Measurements from ENCODE around the gene OR52K1. TPM values are rescaled to one million over a fixed set of nuclear protein-coding genes. Genes with fewer than 3 reads are reported as not detected.

OR52K1 gene
- polyA plus RNA-seq, 3 donors: 1.6 TPM; not detected in 2

DNA sequence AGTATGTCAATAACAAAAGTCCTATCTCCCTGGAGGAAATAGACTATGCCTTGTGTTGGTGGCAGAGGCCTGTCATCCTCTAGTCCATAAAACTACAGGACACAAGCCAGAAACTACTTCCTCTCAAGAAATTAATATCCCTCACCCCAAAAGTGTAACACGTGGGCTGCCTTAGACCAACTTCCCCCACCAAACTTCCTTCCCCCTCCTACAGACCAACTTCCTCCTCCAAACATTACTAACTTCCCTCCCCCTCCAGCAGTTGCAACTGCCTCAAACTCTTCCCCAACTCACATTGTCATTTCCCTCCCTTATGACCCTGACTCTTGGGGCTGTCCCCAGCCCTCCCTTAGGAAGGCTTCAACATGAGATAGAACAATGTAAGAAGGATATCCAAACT, 27.0 kb upstream of the OR52K1 start:
- H3K9ac ChIP-seq (ENCODE audit: insufficient read depth, low read length, poor library complexity, severe bottlenecking): no peak overlapping the region
- H3K9me3 Mint-ChIP-seq: peaks cover 5 to 30% (median 12%) of the 10 kb centered on the region in 7 donors
- H3K36me3 Mint-ChIP-seq: peaks cover 12 to 25% of the 10 kb centered on the region in 2 donors
- peaks cover 86 to 100% of the 10 kb centered on the region in 2 donors for H3K4me1 ChIP-seq (ENCODE audit: control insufficient read depth in 1 of 2, insufficient read depth in 2 of 2, low read length in 2 of 2)
- peak overlapping the region; percentile 87 to 95 (median 94) for H3K27ac Mint-ChIP-seq
- TF ChIP-seq, protein P1, sequence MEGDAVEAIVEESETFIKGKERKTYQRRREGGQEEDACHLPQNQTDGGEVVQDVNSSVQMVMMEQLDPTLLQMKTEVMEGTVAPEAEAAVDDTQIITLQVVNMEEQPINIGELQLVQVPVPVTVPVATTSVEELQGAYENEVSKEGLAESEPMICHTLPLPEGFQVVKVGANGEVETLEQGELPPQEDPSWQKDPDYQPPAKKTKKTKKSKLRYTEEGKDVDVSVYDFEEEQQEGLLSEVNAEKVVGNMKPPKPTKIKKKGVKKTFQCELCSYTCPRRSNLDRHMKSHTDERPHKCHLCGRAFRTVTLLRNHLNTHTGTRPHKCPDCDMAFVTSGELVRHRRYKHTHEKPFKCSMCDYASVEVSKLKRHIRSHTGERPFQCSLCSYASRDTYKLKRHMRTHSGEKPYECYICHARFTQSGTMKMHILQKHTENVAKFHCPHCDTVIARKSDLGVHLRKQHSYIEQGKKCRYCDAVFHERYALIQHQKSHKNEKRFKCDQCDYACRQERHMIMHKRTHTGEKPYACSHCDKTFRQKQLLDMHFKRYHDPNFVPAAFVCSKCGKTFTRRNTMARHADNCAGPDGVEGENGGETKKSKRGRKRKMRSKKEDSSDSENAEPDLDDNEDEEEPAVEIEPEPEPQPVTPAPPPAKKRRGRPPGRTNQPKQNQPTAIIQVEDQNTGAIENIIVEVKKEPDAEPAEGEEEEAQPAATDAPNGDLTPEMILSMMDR (IDR thresholded peaks at IDR 0.05): no peak
- peaks cover 97% of the 10 kb centered on the region for H3K4me1 Mint-ChIP-seq
- peaks cover 0 to 5% of the 10 kb centered on the region in 2 donors for H3K36me3 ChIP-seq (replicated peaks in 1 of 2; ENCODE audit: control insufficient read depth in 1 of 2, insufficient read depth in 2 of 2, low read length in 2 of 2)
- no peak overlapping the region for H2AFZ ChIP-seq (ENCODE audit: insufficient read depth, low read depth, low read length, poor library complexity, severe bottlenecking)
- peak overlapping the region in 1 of 3 experiments; percentile 54 for H3K4me3 ChIP-seq (replicated peaks in 1 of 3; ENCODE audit: low read depth in 2 of 3, low read length in 3 of 3)
- H3K9me3 ChIP-seq (replicated peaks in 1 of 2; ENCODE audit: control insufficient read depth in 1 of 2, insufficient read depth in 1 of 2, low read length in 2 of 2): peaks cover 0 to 12% of the 10 kb centered on the region in 2 donors
- DNase-seq: peak; percentile 92 to 98 (median 94)
- H3K27me3 Mint-ChIP-seq (ENCODE audit: low read depth in 3 of 3): peaks cover 0 to 5% (median 0%) of the 10 kb centered on the region in 3 donors
- H4K20me1 ChIP-seq (ENCODE audit: insufficient read depth, low read length): no peaks in the 10 kb centered on the region
- H3K4me2 ChIP-seq (replicated peaks; ENCODE audit: extremely low read depth, low read length, poor library complexity, severe bottlenecking): peak overlapping the region; percentile 46
- peak overlapping the region; percentile 83 to 86 for H3K27ac ChIP-seq (ENCODE audit: low read depth in 1 of 2, low read length in 2 of 2)
- no peaks in the 10 kb centered on the region for H3K27me3 ChIP-seq (ENCODE audit: control insufficient read depth in 2 of 2, insufficient read depth in 2 of 2, low read length in 2 of 2)
- no peaks in the 10 kb centered on the region for H3K79me2 ChIP-seq (ENCODE audit: insufficient read depth, low read length)
- H3K4me3 Mint-ChIP-seq: no peak overlapping the region
- WGBS (ENCODE audit: insufficient coverage): 0% methylated on average over 1 of the region's 1 CpG
- intact Hi-C loops (cut with micrococcal nuclease): loop anchor here (10.0 kb wide), 1 partner anchor 61 kb away; the partner anchor contains the start of gene TRIM21 (in 2 of the 2)

GRCh38 chr11:4459500-4459899, 22.9 kb upstream of the OR52K1 start:
- H3K9me3 ChIP-seq (replicated peaks in 1 of 2; ENCODE audit: control insufficient read depth in 1 of 2, insufficient read depth in 1 of 2, low read length in 2 of 2): peaks cover 13 to 20% of the 10 kb centered on the region in 2 donors
- Mint-ChIP-seq H3K36me3 (peaks cover 33 to 38% of the 10 kb centered on the region in 2 donors), H3K27ac (peak overlapping the region; percentile 73 to 90 (median 84)), H3K4me3 (no peak overlapping the region), H3K27me3 (ENCODE audit: low read depth in 3 of 3) (peaks cover 0 to 5% (median 2%) of the 10 kb centered on the region in 3 donors), H3K4me1 (peaks cover 62% of the 10 kb centered on the region), H3K9me3 (peaks cover 12 to 26% (median 24%) of the 10 kb centered on the region in 7 donors)
- no peak overlapping the region for H3K9ac ChIP-seq (ENCODE audit: insufficient read depth, low read length, poor library complexity, severe bottlenecking)
- H3K4me3 ChIP-seq (replicated peaks in 1 of 3; ENCODE audit: low read depth in 2 of 3, low read length in 3 of 3): peak overlapping the region in 1 of 3 experiments; percentile 7
- peaks cover 58 to 62% of the 10 kb centered on the region in 2 donors for H3K4me1 ChIP-seq (ENCODE audit: control insufficient read depth in 1 of 2, insufficient read depth in 2 of 2, low read length in 2 of 2)
- TF ChIP-seq, protein P1 (IDR thresholded peaks at IDR 0.05): no peak
- peak; percentile 71 to 88 (median 79) for DNase-seq
- H3K79me2 ChIP-seq (ENCODE audit: insufficient read depth, low read length): no peaks in the 10 kb centered on the region
- no peaks in the 10 kb centered on the region for H3K27me3 ChIP-seq (ENCODE audit: control insufficient read depth in 2 of 2, insufficient read depth in 2 of 2, low read length in 2 of 2)
- WGBS (ENCODE audit: insufficient coverage): 0% methylated on average over 1 of the region's 4 CpGs
- H2AFZ ChIP-seq (ENCODE audit: insufficient read depth, low read depth, low read length, poor library complexity, severe bottlenecking): no peak overlapping the region
- H3K27ac ChIP-seq (ENCODE audit: low read depth in 1 of 2, low read length in 2 of 2): peak overlapping the region; percentile 43 to 86
- no peaks in the 10 kb centered on the region for H4K20me1 ChIP-seq (ENCODE audit: insufficient read depth, low read length)
- H3K36me3 ChIP-seq (replicated peaks in 1 of 2; ENCODE audit: control insufficient read depth in 1 of 2, insufficient read depth in 2 of 2, low read length in 2 of 2): peaks cover 0 to 27% of the 10 kb centered on the region in 2 donors
- intact Hi-C loops (cut with micrococcal nuclease): loop anchor here (10.0 kb wide), 1 partner anchor 65 kb away; the partner anchor contains the start of gene TRIM21 (in 2 of the 2)
- H3K4me2 ChIP-seq (replicated peaks; ENCODE audit: extremely low read depth, low read length, poor library complexity, severe bottlenecking): peak overlapping the region; percentile 23

Measured in CD14-positive monocyte (primary cell).